Activated CD4-positive, alpha-beta T cell treated with anti-CD3 and anti-CD28 coated beads for 36 hours (primary cell): ENCODE measurements around the gene H2AZ2. TPM values are rescaled to one million over a fixed set of nuclear protein-coding genes. Genes with fewer than 3 reads are reported as not detected.
A peak's percentile ranks its signal among the peaks of the same experiment; 100 is the strongest.

Experiments used
- ATAC-seq: fragments of 200-7000 bp; cut with Tn5 transposase; one replicate; pipeline ENCODE4 v1.10.0; 2021; ENCODE audit warnings: mild to moderate bottlenecking, moderate library complexity
- CTCF ChIA-PET: fragments of 350-600 bp; sonication (Branson Sonifier 250); formaldehyde crosslinking; loops from one replicate; lab custom pipeline; 2021; ENCODE audit warnings: antibody characterized with exemption; lab: Charles Lee
- POLR2A ChIA-PET: fragments of 350-600 bp; sonication (Branson Sonifier 250); formaldehyde crosslinking; loops from one replicate; lab custom pipeline; 2021; ENCODE audit warnings: antibody characterized with exemption, inconsistent platforms; lab: Charles Lee
- DNase-seq: peaks from one replicate; pipeline ENCODE4 v3.0.0-alpha.2; 2020
- H3K27ac Mint-ChIP-seq: one replicate; pipeline ENCODE4 v1.8.0; 2021; ENCODE audit warnings: mixed read lengths
- H3K27me3 Mint-ChIP-seq: one replicate; pipeline ENCODE4 v1.8.0; 2021; ENCODE audit warnings: mixed read lengths
- H3K36me3 Mint-ChIP-seq: one replicate; pipeline ENCODE4 v1.8.0; 2021; ENCODE audit warnings: low read depth, mixed read lengths
- H3K4me1 Mint-ChIP-seq: one replicate; pipeline ENCODE4 v1.8.0; 2021; ENCODE audit warnings: mixed read lengths
- H3K4me3 Mint-ChIP-seq: one replicate; pipeline ENCODE4 v1.8.0; 2021; ENCODE audit warnings: mild to moderate bottlenecking, moderate library complexity, mixed read lengths
- H3K9me3 Mint-ChIP-seq: one replicate; pipeline ENCODE4 v1.8.0; 2021; ENCODE audit warnings: low read depth, mixed read lengths
- intact Hi-C, 2 experiments: fragments of 100-400 bp; cut with DNase I in 1 of 2; cut with micrococcal nuclease in 1 of 2; formaldehyde crosslinking; loops; one replicate each; pipeline versions ENCODE4 v1.14.2 to v1.15.1; 2022 to 2024; cut with DNase I, micrococcal nuclease
- total RNA-seq, 2 experiments: library from RNA; stranded (reverse); gene quantifications; one replicate each; pipeline ENCODE4 v1.2.3, GENCODE V29; 2021

Gene H2AZ2
- total RNA-seq, 2 experiments from 2014 or later: 148 to 275 TPM

GRCh38 chr7:44799939-44800338, 47.9 kb downstream of the H2AZ2 start:
- peak overlapping the region; percentile 56 for H3K27ac Mint-ChIP-seq
- intact Hi-C loops: loop anchor here (5.0 kb wide), 3 partner anchors 122 to 337 kb away; no protein-coding TSS in a partner anchor
- H3K27me3 Mint-ChIP-seq: no peaks in the 10 kb centered on the region
- H3K9me3 Mint-ChIP-seq: no peaks in the 10 kb centered on the region
- DNase-seq (no peak), ATAC-seq (no peak)
- CTCF ChIA-PET: no interaction called here
- H3K4me3 Mint-ChIP-seq: peak overlapping the region; percentile 36
- peaks cover 41% of the 10 kb centered on the region for H3K4me1 Mint-ChIP-seq
- peaks cover 60% of the 10 kb centered on the region for H3K36me3 Mint-ChIP-seq
- POLR2A ChIA-PET: interaction anchor here (1.1 kb wide), 1 partner anchor 198 kb away, joined by 5 read pairs; no protein-coding TSS in a partner anchor

GRCh38 chr7:44798649-44799305, 49.1 kb downstream of the H2AZ2 start:
- H3K36me3 Mint-ChIP-seq: peaks cover 60% of the 10 kb centered on the region
- peak overlapping the region; percentile 100 for H3K4me3 Mint-ChIP-seq
- ATAC-seq (no peak), DNase-seq (no peak)
- H3K4me1 Mint-ChIP-seq: peaks cover 41% of the 10 kb centered on the region
- no peaks in the 10 kb centered on the region for H3K9me3 Mint-ChIP-seq
- peak overlapping the region; percentile 86 for H3K27ac Mint-ChIP-seq
- ChIA-PET POLR2A (interaction anchor here (0.6 to 3.1 kb wide), 25 partner anchors 11 to 333 kb away, joined by 3 to 19 read pairs (median 4); partner anchors contain the start of genes DDX56, H2AZ2, OGDH and PURB), CTCF (interaction anchor here (0.6 to 2.0 kb wide), 15 partner anchors 25 to 970 kb away, joined by 3 to 11 read pairs (median 4); partner anchors contain the start of genes DDX56 and H2AZ2)
- no peaks in the 10 kb centered on the region for H3K27me3 Mint-ChIP-seq
- intact Hi-C loops: loop anchor here (5.0 kb wide), 3 partner anchors 124 to 339 kb away; no protein-coding TSS in a partner anchor

- ATAC-seq (peak; percentile 58), DNase-seq (peak; percentile 91)
- H3K4me3 Mint-ChIP-seq: peak overlapping the region; percentile 100
- H3K4me1 Mint-ChIP-seq: peaks cover 41% of the 10 kb centered on the region
- H3K36me3 Mint-ChIP-seq: peaks cover 54% of the 10 kb centered on the region
- intact Hi-C loops: loop anchor here (1.0 to 5.0 kb wide), 10 partner anchors 117 to 715 kb away; partner anchors contain the start of genes POLM (in 2 of the 2), DDX56 (in 1 of the 2) and TMED4 (in 1 of the 2)
- no peaks in the 10 kb centered on the region for H3K9me3 Mint-ChIP-seq
- peak overlapping the region; percentile 99 for H3K27ac Mint-ChIP-seq
- POLR2A ChIA-PET: interaction anchor here (0.6 to 3.1 kb wide), 17 partner anchors 48 to 224 kb away, joined by 3 to 19 read pairs (median 5); partner anchors contain the start of genes DDX56, H2AZ2, OGDH and PURB
- CTCF ChIA-PET: interaction anchor here (0.7 to 2.0 kb wide), 10 partner anchors 47 to 236 kb away, joined by 3 to 11 read pairs (median 5); partner anchors contain the start of genes DDX56 and H2AZ2
- no peaks in the 10 kb centered on the region for H3K27me3 Mint-ChIP-seq
These were observed 50.3 kb downstream of the H2AZ2 start for GRCh38 chr7:44797329-44798258.

GRCh38 chr7:44796504-44797328, 51.2 kb downstream of the H2AZ2 start, which contains the start of gene PPIA:
PPIA (plus strand) TSS chr7:44796681; CDS start chr7:44796725, 44 bp downstream.
- ChIA-PET POLR2A (interaction anchor here (0.6 to 3.1 kb wide), 9 partner anchors 47 to 214 kb away, joined by 3 to 19 read pairs (median 7); partner anchors contain the start of genes H2AZ2, OGDH, PURB and TMED4), CTCF (no interaction called here)
- Mint-ChIP-seq H3K9me3 (no peaks in the 10 kb centered on the region), H3K27ac (peak within 1 kb of the TSS; percentile 99), H3K4me1 (peaks cover 37% of the 10 kb centered on the region), H3K27me3 (no peaks in the 10 kb centered on the region), H3K4me3 (peak within 1 kb of the TSS; percentile 100), H3K36me3 (peaks cover 45% of the 10 kb centered on the region)
- intact Hi-C loops: loop anchor here (1.0 to 5.0 kb wide), 21 partner anchors 48 to 714 kb away; partner anchors contain the start of genes H2AZ2 (in 2 of the 2), OGDH (in 2 of the 2), POLM (in 2 of the 2) and TMED4 (in 2 of the 2)
- DNase-seq: peak; percentile 99
- ATAC-seq: peak; percentile 94

- DNase-seq (no peak), ATAC-seq (peak; percentile 25)
- intact Hi-C loops: loop anchor here (1.0 to 5.0 kb wide), 20 partner anchors 48 to 713 kb away; partner anchors contain the start of genes H2AZ2 (in 2 of the 2), OGDH (in 2 of the 2), TMED4 (in 2 of the 2) and ZMIZ2 (in 2 of the 2)
- Mint-ChIP-seq H3K27ac (peak overlapping the region; percentile 97), H3K27me3 (no peaks in the 10 kb centered on the region), H3K36me3 (peaks cover 39% of the 10 kb centered on the region), H3K4me1 (peaks cover 30% of the 10 kb centered on the region), H3K9me3 (no peaks in the 10 kb centered on the region), H3K4me3 (peak overlapping the region; percentile 100)
- CTCF ChIA-PET: no interaction called here
- POLR2A ChIA-PET: interaction anchor here (0.6 to 0.8 kb wide), 2 partner anchors 65 to 271 kb away, joined by 3 to 4 read pairs; no protein-coding TSS in a partner anchor
These were observed 51.8 kb downstream of the H2AZ2 start for GRCh38 chr7:44796034-44796503.

- no peaks in the 10 kb centered on the region for H3K27me3 Mint-ChIP-seq
- ChIA-PET CTCF (interaction anchor here (0.6 kb wide), 2 partner anchors 202 to 710 kb away, joined by 4 read pairs; no protein-coding TSS in a partner anchor), POLR2A (interaction anchor here (0.7 kb wide), 1 partner anchor 26 kb away, joined by 3 read pairs; no protein-coding TSS in a partner anchor)
- intact Hi-C loops: no loop called here
- ATAC-seq: no peak
- H3K4me1 Mint-ChIP-seq: peaks cover 14% of the 10 kb centered on the region
- H3K27ac Mint-ChIP-seq: no peak overlapping the region
- peaks cover 23% of the 10 kb centered on the region for H3K36me3 Mint-ChIP-seq
- no peaks in the 10 kb centered on the region for H3K9me3 Mint-ChIP-seq
- no peak for DNase-seq
- H3K4me3 Mint-ChIP-seq: no peak overlapping the region
These were observed 53.6 kb downstream of the H2AZ2 start for GRCh38 chr7:44794331-44794730.

GRCh38 chr7:44793919-44794318, 54.0 kb downstream of the H2AZ2 start:
- H3K36me3 Mint-ChIP-seq: peaks cover 20% of the 10 kb centered on the region
- no peaks in the 10 kb centered on the region for H3K27me3 Mint-ChIP-seq
- POLR2A ChIA-PET: no interaction called here
- CTCF ChIA-PET: interaction anchor here (0.6 kb wide), 1 partner anchor 709 kb away, joined by 4 read pairs; no protein-coding TSS in a partner anchor
- intact Hi-C loops: no loop called here
- no peaks in the 10 kb centered on the region for H3K9me3 Mint-ChIP-seq
- no peak overlapping the region for H3K4me3 Mint-ChIP-seq
- no peak overlapping the region for H3K27ac Mint-ChIP-seq
- peaks cover 13% of the 10 kb centered on the region for H3K4me1 Mint-ChIP-seq
- no peak for ATAC-seq
- no peak for DNase-seq

- no peak overlapping the region for H3K27ac Mint-ChIP-seq
- DNase-seq: no peak
- ATAC-seq: no peak
- no peak overlapping the region for H3K4me3 Mint-ChIP-seq
- ChIA-PET POLR2A (no interaction called here), CTCF (interaction anchor here (0.6 kb wide), 1 partner anchor 461 kb away, joined by 3 read pairs; no protein-coding TSS in a partner anchor)
- intact Hi-C loops: no loop called here
- peaks cover 2% of the 10 kb centered on the region for H3K4me1 Mint-ChIP-seq
- no peaks in the 10 kb centered on the region for H3K27me3 Mint-ChIP-seq
- H3K36me3 Mint-ChIP-seq: peaks cover 2% of the 10 kb centered on the region
- H3K9me3 Mint-ChIP-seq: no peaks in the 10 kb centered on the region
These were observed 56.3 kb downstream of the H2AZ2 start for GRCh38 chr7:44791278-44792219.

- DNase-seq (no peak), ATAC-seq (no peak)
- Mint-ChIP-seq H3K27ac (no peak overlapping the region), H3K27me3 (no peaks in the 10 kb centered on the region), H3K4me3 (no peak overlapping the region), H3K9me3 (no peaks in the 10 kb centered on the region), H3K36me3 (no peaks in the 10 kb centered on the region), H3K4me1 (no peaks in the 10 kb centered on the region)
- intact Hi-C loops: no loop called here
- ChIA-PET CTCF (no interaction called here), POLR2A (no interaction called here)
These were observed 57.9 kb downstream of the H2AZ2 start for GRCh38 chr7:44789990-44790389.
